Urinary bladder (tissue), 4 donors: ENCODE results near the gene DGCR2. TPM values are rescaled to one million over a fixed set of nuclear protein-coding genes. Genes with fewer than 3 reads are reported as not detected.
"Not testable (repeated sequence)": the region's sequence is repeated elsewhere in the genome, so short reads cannot be mapped to it uniquely, and the experiment has no call there.

ENCODE experiments used
- DNase-seq: peaks from one replicate; pipeline ENCODE4 v3.0.0-alpha.2; 2015; ENCODE audit errors: extremely low spot score
- H3K27ac ChIP-seq: one replicate; pipeline ENCODE4 v1.5.1; 2013; ENCODE audit warnings: low read depth, mild to moderate bottlenecking, moderate library complexity
- H3K36me3 ChIP-seq: one replicate; pipeline ENCODE4 v1.6.1; 2013; ENCODE audit warnings: mild to moderate bottlenecking, moderate library complexity; ENCODE audit not compliant: insufficient read depth
- H3K4me1 ChIP-seq: one replicate; pipeline ENCODE4 v1.6.1; 2013; ENCODE audit warnings: mild to moderate bottlenecking, moderate library complexity; ENCODE audit not compliant: insufficient read depth
- H3K4me3 ChIP-seq: one replicate; pipeline ENCODE4 v1.5.1; 2013; ENCODE audit warnings: low read depth, low read length
- WGBS: extraction: QIAGEN DNeasy Blood & Tissue Kit; methylation state at CpG from one replicate; pipeline ENCODE4 v1.1.7; 2013; 5-methylcytosine and 5-hydroxymethylcytosine counted together
- polyA plus RNA-seq: library from polyadenylated mRNA; stranded (reverse); fragments of 200-250 nt; gene quantifications from one replicate; pipeline ENCODE4 v1.2.3, GENCODE V29; 2013
- total RNA-seq: library from RNA; depleted of rRNA; stranded (reverse); fragments of >200 nt; gene quantifications from one replicate; pipeline ENCODE4 v1.2.3, GENCODE V29; 2014
- donor health status: healthy with polysubstance abuse.
- donor health status: healthy.

DGCR2 gene
- total and polyA plus RNA-seq, 2 donors: 41.4 to 61.0 TPM

GRCh38 chr22:19011611-19012010, 110.6 kb downstream of the DGCR2 start:
- WGBS: 93% methylated on average over 9 of the region's 9 CpGs
- H3K4me3 ChIP-seq, H3K36me3 ChIP-seq, H3K27ac ChIP-seq, DNase-seq, H3K4me1 ChIP-seq: not testable (repeated sequence)

DNA sequence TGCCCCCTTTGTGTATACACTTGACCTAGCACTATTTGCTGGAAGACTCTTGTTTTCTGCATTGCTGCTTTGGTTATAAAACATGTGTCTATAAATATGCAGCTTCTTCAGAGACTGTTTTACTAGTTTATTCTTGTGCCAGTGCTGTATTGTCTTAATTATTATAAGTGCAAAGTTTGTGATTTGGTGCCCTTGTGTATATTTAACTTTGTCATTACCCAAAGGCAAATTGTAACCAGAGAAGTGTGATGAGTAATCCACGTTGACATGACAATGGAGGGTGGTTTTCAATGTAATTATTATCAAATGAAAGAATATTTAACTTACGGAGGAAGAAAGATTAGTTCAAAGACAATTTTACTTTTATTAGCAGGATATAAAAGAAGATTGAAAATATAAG, 111.1 kb downstream of the DGCR2 start:
- H3K4me3 ChIP-seq: no peak overlapping the region
- H3K36me3 ChIP-seq: no peaks in the 10 kb centered on the region
- H3K4me1 ChIP-seq: no peaks in the 10 kb centered on the region
- H3K27ac ChIP-seq: no peak overlapping the region
- DNase-seq: no peak
- 55% methylated on average over 2 of the region's 2 CpGs for WGBS

GRCh38 chr22:19005905-19006304, 116.3 kb downstream of the DGCR2 start:
- H3K36me3 ChIP-seq: no peaks in the 10 kb centered on the region
- WGBS: 76% methylated on average over 3 of the region's 3 CpGs
- no peak overlapping the region for H3K27ac ChIP-seq
- H3K4me1 ChIP-seq: no peaks in the 10 kb centered on the region
- no peak for DNase-seq
- H3K4me3 ChIP-seq: no peak overlapping the region

DNA sequence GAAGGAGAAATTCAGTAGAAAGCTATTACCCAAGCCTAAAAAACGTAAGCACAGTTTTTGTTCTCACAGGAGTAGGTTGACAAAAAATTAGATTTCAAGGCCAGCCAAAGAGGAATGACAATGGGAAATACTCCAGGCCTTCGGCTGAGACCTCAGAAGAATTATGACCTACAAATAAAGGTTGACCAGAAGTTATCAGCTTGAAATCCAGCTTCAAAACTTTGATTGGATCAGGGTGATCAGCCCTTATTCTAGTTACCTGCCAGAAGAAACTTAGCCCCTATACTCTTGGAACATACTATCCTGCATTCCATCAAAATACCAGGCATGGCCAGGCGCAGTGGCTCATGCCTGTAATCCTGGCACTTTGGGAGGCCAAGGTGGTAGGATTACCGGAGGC, 117.7 kb downstream of the DGCR2 start:
- Histone ChIP-seq H3K4me3 (no peak overlapping the region), H3K27ac (no peak overlapping the region), H3K36me3 (no peaks in the 10 kb centered on the region), H3K4me1 (no peaks in the 10 kb centered on the region)
- WGBS: 75% methylated on average over 4 of the region's 4 CpGs
- no peak for DNase-seq

DNA sequence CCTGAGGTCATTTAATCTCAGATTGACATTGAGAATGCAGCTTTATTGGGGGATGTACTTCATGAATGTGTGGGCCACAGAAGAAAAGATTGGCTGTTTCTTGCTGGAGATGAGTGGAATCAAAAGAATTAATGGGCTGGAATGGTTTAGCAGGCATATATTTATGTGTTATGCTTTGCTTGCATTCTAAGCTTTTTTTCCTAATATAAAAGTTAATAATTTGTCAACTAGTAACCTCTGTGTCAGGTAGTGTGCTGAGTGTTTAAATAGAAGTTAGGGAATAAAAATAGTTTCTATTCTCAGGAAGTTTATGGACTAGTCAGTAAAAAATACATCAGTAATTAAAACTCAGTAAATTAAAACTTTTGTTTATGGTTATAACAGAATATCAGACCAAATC, 118.7 kb downstream of the DGCR2 start:
- H3K4me3 ChIP-seq: no peak overlapping the region
- no peak overlapping the region for H3K27ac ChIP-seq
- DNase-seq: no peak
- H3K36me3 ChIP-seq: no peaks in the 10 kb centered on the region
- no peaks in the 10 kb centered on the region for H3K4me1 ChIP-seq

DNA sequence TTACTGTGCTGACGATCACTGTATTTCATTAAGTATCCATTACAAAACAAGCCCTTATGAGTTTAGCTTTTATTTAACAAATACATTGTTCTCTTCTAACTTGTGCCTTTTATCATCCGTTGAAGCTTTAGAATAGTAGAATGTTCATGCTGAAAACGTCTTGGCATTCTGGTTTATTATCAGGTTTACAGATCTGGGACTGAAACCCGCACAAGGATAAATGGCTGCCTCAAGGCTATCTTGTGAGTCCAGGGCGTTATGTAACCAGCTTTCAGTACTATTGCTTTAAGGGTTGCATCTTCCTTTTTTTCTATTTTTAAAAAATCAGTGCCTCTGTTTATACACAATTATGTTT, 119.6 kb downstream of the DGCR2 start:
- no peak overlapping the region for H3K4me3 ChIP-seq
- no peaks in the 10 kb centered on the region for H3K4me1 ChIP-seq
- no peak for DNase-seq
- H3K36me3 ChIP-seq: no peaks in the 10 kb centered on the region
- no peak overlapping the region for H3K27ac ChIP-seq
- WGBS: 32% methylated on average over 5 of the region's 5 CpGs

DNA sequence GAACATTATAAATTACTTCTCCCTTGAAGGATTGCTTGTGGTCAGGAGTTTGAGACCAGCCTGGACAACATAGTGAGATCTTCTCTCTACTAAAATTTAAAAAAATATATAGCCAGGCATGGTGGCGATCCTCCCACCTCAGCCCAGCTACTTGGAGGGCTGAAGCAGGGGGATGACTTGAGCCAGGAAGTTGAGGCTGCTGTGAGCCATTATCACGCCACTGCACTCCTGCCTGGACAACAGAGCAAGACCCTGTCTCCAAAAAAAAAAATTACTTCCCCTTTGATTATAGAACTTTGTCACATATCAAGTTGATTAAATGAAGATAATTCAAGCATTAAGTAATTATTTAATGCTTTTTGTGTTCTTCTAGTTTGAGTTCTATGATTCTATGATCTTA, 121.0 kb downstream of the DGCR2 start:
- Histone ChIP-seq H3K27ac (no peak overlapping the region), H3K36me3 (no peaks in the 10 kb centered on the region), H3K4me1 (no peaks in the 10 kb centered on the region), H3K4me3 (no peak overlapping the region)
- no peak for DNase-seq
- 78% methylated on average over 2 of the region's 2 CpGs for WGBS

GRCh38 chr22:19000106-19000505, 122.1 kb downstream of the DGCR2 start:
- not testable (repeated sequence) for H3K4me3 ChIP-seq, H3K27ac ChIP-seq, H3K4me1 ChIP-seq, H3K36me3 ChIP-seq, DNase-seq
- 91% methylated on average over 2 of the region's 2 CpGs for WGBS

GRCh38 chr22:18999416-18999815, 122.8 kb downstream of the DGCR2 start:
- WGBS: 68% methylated on average over 6 of the region's 6 CpGs
- H3K4me1 ChIP-seq: no peaks in the 10 kb centered on the region
- no peak overlapping the region for H3K4me3 ChIP-seq
- DNase-seq: no peak
- H3K27ac ChIP-seq: no peak overlapping the region
- no peaks in the 10 kb centered on the region for H3K36me3 ChIP-seq

DNA sequence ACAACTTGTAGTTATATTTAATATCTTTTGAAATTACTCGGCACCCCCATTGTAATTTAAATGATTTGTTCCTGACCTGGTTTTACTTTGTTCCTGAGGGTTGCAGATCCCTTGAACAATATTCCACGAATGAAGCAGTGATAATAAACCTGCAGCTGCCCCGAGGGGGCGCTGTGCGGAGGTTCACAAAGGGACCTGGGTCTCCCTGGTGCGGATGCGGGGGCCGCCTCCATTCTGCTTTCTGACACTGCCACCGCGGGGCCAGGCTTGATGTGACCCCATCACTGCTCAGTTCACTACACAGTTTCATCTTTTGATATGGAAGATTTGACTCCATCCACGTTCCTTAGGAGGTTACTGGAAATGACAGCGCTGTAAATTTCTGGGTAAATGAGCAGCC, 123.2 kb downstream of the DGCR2 start:
- H3K27ac ChIP-seq: no peak overlapping the region
- 19% methylated on average over 12 of the region's 12 CpGs for WGBS
- no peak for DNase-seq
- no peaks in the 10 kb centered on the region for H3K36me3 ChIP-seq
- H3K4me3 ChIP-seq: no peak overlapping the region
- no peaks in the 10 kb centered on the region for H3K4me1 ChIP-seq

- H3K36me3 ChIP-seq: no peaks in the 10 kb centered on the region
- no peak overlapping the region for H3K4me3 ChIP-seq
- DNase-seq: no peak
- no peak overlapping the region for H3K27ac ChIP-seq
- no peaks in the 10 kb centered on the region for H3K4me1 ChIP-seq
- WGBS: 37% methylated on average over 22 of the region's 22 CpGs
These were observed 124.3 kb downstream of the DGCR2 start for GRCh38 chr22:18997925-18998315.

DNA sequence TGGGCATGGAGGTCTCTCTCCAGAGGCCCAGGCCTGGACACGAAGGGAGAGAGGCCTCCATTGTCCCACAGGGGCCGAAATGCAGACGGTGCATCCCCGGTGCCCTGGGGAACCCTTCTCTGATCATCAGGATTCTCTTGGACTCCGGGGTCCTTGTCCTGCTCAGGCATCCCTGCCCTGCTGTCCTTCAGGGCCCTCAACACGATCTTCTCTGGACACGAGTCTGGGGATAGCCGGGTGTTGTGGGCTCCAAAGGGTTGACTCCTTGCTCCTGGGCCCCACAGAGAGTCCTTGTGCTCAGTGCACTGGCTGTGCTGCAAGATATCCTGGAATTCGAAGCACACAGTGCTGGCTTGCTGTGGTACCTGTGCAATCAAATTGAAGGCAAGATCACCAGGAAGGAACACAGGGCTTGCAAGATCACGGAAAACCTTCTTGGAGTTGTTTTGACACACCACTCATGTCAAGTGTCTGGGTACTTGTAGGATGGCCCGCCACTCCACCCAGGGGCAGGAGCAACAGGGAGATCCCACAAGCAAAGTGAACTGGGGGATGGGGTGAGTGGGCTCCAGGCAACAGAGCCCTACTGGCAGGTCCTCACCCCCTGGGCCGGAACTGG, 124.8 kb downstream of the DGCR2 start:
- Histone ChIP-seq H3K27ac (no peak overlapping the region), H3K36me3 (no peaks in the 10 kb centered on the region), H3K4me3 (no peak overlapping the region), H3K4me1 (no peaks in the 10 kb centered on the region)
- 85% methylated on average over 12 of the region's 12 CpGs for WGBS
- DNase-seq: no peak

DNA sequence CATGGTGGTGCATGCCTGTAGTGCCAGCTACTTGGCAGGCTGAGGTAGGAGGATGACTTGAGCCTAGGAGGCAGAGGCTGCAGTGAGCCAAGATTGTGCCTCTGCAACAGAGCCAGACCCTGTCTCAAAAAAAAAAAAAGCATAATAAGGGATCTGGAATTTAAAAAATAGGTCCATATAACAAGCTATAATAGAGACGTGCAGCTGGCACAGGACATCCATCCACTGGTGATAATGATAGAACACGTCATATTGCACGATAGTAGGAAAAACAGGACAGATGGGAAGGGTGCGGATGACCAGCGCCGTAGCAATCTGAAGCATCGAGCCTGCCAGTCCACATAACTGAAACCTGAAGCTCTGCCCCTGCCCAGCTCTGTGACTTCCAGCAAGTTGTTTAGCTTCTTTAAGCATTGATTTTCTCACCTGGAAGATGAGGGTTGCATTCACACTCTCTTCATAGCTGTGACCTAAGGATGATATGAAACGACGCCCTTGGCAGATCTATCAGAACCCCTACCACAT, 125.8 kb downstream of the DGCR2 start:
- Histone ChIP-seq H3K4me3 (no peak overlapping the region), H3K36me3 (no peaks in the 10 kb centered on the region), H3K4me1 (no peaks in the 10 kb centered on the region), H3K27ac (no peak overlapping the region)
- 88% methylated on average over 9 of the region's 9 CpGs for WGBS
- DNase-seq: no peak

- no peak overlapping the region for H3K27ac ChIP-seq
- DNase-seq: no peak
- WGBS: 88% methylated on average over 9 of the region's 9 CpGs
- H3K36me3 ChIP-seq: no peaks in the 10 kb centered on the region
- no peaks in the 10 kb centered on the region for H3K4me1 ChIP-seq
- H3K4me3 ChIP-seq: no peak overlapping the region
These were observed 126.9 kb downstream of the DGCR2 start for GRCh38 chr22:18995327-18995711.
